ENCODE data around the gene CLCA4.

GRCh38 chr1:86573763-86574484 is 27.0 kb downstream of the CLCA4 start:
- TF ChIP-seq EZH2 (IDR thresholded peaks at IDR 0.05; ENCODE audit: borderline replicate concordance, control insufficient read depth, low read depth, low read length) = no peak
- no peak for TF ChIP-seq SRF (IDR thresholded peaks at IDR 0.05; ENCODE audit: low read depth in 2 of 2, low read length in 2 of 2)
- no peak for TF ChIP-seq SIN3A (IDR thresholded peaks at IDR 0.05; ENCODE audit: low read depth, low read length)

Measured in GM12878 (cell line).